ENCODE measurements around the gene MAPK7. TPM values are rescaled to one million over a fixed set of nuclear protein-coding genes. Genes with fewer than 3 reads are reported as not detected.

Gene MAPK7
- total and polyA plus RNA-seq, 2 of the 4 experiments (the other 2 are of a cell fraction) = 9.7 to 25.4 TPM

DNA sequence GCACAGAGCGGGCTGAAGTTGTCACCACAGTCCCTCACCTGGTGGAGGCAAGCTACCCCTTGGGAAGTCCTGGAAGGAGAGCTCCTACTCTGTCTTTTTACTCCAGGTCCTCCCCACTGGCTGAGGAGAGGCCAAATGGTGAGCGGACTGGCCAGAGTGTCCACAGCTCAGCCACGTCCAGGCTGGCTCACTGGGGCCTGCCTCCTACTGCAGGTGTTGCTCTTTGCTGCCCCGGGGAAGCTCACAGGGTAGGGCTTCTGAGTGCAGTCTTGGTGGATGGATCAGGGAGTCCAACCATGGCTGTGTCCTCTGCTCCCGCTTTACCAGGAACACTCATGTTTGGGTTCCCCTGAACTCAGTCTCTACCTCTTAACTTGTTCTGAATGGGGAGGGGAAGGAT, 18.4 kb upstream of the MAPK7 start:
- Histone ChIP-seq H3K23ac (ENCODE audit: low read depth, low read length) (no peak overlapping the region), H2BK20ac (ENCODE audit: low read depth, low read length) (no peak overlapping the region; the same call in 1 of the 2 replicates), H3K4ac (ENCODE audit: low read depth, low read length) (no peak overlapping the region), H3K18ac (ENCODE audit: low read depth, low read length) (no peak overlapping the region), H4K8ac (ENCODE audit: low read depth in 2 of 2, low read length in 2 of 2) (no peak overlapping the region), H4K5ac (ENCODE audit: low read depth, low read length) (no peak overlapping the region), H2BK5ac (ENCODE audit: low read depth, low read length, poor library complexity, severe bottlenecking) (no peak overlapping the region), H3K9ac (ENCODE audit: low read depth, low read length) (no peak overlapping the region), H3K27me3 (ENCODE audit: control insufficient read depth, insufficient read depth, low read length) (no peaks in the 10 kb centered on the region), H3K56ac (ENCODE audit: extremely low read depth, insufficient read depth, low read length) (no peak overlapping the region), H4K20me1 (ENCODE audit: insufficient read depth, low read length) (no peaks in the 10 kb centered on the region), H2BK15ac (ENCODE audit: low read depth, low read length) (no peak overlapping the region), H3K4me3 (ENCODE audit: insufficient read depth, low read depth, low read length) (no peak overlapping the region), H2AK5ac (ENCODE audit: low read depth, low read length) (no peak overlapping the region), H3K79me1 (ENCODE audit: low read depth in 1 of 2, low read length in 2 of 2) (peaks cover 4 to 11% of the 10 kb centered on the region in 2 experiments; a peak in 3 of 4 replicates), H3K4me2 (ENCODE audit: low read depth, low read length) (no peak overlapping the region), H3K9me1 (ENCODE audit: insufficient read depth, low read length) (peaks cover 9% of the 10 kb centered on the region), H4K91ac (ENCODE audit: insufficient read depth, low read depth, low read length) (no peak overlapping the region), H2AK9ac (replicated peaks; ENCODE audit: low read depth, low read length, poor library complexity) (no peak overlapping the region), H3K9me3 (ENCODE audit: control insufficient read depth, insufficient read depth, low read length) (no peaks in the 10 kb centered on the region), H3K4me1 (ENCODE audit: control insufficient read depth, insufficient read depth, low read length) (peaks cover 6% of the 10 kb centered on the region), H3K27ac (ENCODE audit: insufficient read depth, low read length) (no peak overlapping the region), H3K14ac (replicated peaks; ENCODE audit: low read depth, low read length) (no peak overlapping the region), H2BK120ac (ENCODE audit: low read depth, low read length) (no peak overlapping the region), H2AFZ (replicated peaks; ENCODE audit: low read length, poor library complexity) (no peak overlapping the region), H3K36me3 (ENCODE audit: control insufficient read depth, insufficient read depth, low read length) (peaks cover 6% of the 10 kb centered on the region)
- intact Hi-C loops (cut with micrococcal nuclease) (loop anchor here (5.0 kb wide), 2 partner anchors 287 to 312 kb away; partner anchors contain the start of gene ALDH3A2), in situ Hi-C loops (cut with MboI; ENCODE audit: low sequenced_read_pairs) (loop anchor here (5.0 kb wide), 2 partner anchors 87 to 402 kb away; no protein-coding TSS in a partner anchor), dilution Hi-C loops (cut with HindIII; ENCODE audit: low sequenced_read_pairs, unreplicated experiment) (no loop called here)
- WGBS, 2 experiments (ENCODE audit: extremely low coverage in 2 of 2, insufficient read length in 1 of 2) = no CpG with 5 or more reads among the region's 5 CpGs
- BruUV-seq (replicated peaks) = no TSS peak
- ChIA-PET CTCF (no interaction called here), POLR2A (ENCODE audit: unreplicated experiment) (no interaction called here)
- no peak for ATAC-seq (ENCODE audit: low read depth)
- no peak for DNase-seq
- TF ChIP-seq MAZ (IDR thresholded peaks at IDR 0.05; ENCODE audit: borderline replicate concordance, low read depth, low read length) (no peak), NFE2L2 (IDR thresholded peaks at IDR 0.05; ENCODE audit: low read depth, low read length) (no peak), CEBPB (IDR thresholded peaks at IDR 0.05; ENCODE audit: low read depth, low read length) (no peak), BHLHE40 (IDR thresholded peaks at IDR 0.05; ENCODE audit: low read depth, low read length) (no peak), MXI1 (IDR thresholded peaks at IDR 0.05; ENCODE audit: borderline replicate concordance, low read depth, low read length) (no peak), RAD21 (IDR thresholded peaks at IDR 0.05; ENCODE audit: low read length) (no peak), RFX5 (IDR thresholded peaks at IDR 0.05; ENCODE audit: low read depth, low read length) (no peak), SMC3 (IDR thresholded peaks at IDR 0.05; ENCODE audit: low read depth, low read length) (no peak), POLR2A (IDR thresholded peaks at IDR 0.05; ENCODE audit: low read depth, low read length) (no peak), RCOR1 (IDR thresholded peaks at IDR 0.05; ENCODE audit: insufficient replicate concordance, low read length) (no peak), MAFK (IDR thresholded peaks at IDR 0.05; ENCODE audit: low read depth, low read length) (no peak), FOS (IDR thresholded peaks at IDR 0.05; ENCODE audit: low read depth, low read length) (no peak), CHD1 (IDR thresholded peaks at IDR 0.05; ENCODE audit: low read depth, low read length) (no peak)
- TF ChIP-seq, protein P1, sequence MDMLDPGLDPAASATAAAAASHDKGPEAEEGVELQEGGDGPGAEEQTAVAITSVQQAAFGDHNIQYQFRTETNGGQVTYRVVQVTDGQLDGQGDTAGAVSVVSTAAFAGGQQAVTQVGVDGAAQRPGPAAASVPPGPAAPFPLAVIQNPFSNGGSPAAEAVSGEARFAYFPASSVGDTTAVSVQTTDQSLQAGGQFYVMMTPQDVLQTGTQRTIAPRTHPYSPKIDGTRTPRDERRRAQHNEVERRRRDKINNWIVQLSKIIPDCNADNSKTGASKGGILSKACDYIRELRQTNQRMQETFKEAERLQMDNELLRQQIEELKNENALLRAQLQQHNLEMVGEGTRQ (IDR thresholded peaks at IDR 0.05; ENCODE audit: low read depth, low read length) = no peak
- TF ChIP-seq, protein P2, sequence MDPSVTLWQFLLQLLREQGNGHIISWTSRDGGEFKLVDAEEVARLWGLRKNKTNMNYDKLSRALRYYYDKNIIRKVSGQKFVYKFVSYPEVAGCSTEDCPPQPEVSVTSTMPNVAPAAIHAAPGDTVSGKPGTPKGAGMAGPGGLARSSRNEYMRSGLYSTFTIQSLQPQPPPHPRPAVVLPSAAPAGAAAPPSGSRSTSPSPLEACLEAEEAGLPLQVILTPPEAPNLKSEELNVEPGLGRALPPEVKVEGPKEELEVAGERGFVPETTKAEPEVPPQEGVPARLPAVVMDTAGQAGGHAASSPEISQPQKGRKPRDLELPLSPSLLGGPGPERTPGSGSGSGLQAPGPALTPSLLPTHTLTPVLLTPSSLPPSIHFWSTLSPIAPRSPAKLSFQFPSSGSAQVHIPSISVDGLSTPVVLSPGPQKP (IDR thresholded peaks at IDR 0.05; ENCODE audit: borderline replicate concordance, low read depth, low read length) = no peak
- TF ChIP-seq, protein P3, sequence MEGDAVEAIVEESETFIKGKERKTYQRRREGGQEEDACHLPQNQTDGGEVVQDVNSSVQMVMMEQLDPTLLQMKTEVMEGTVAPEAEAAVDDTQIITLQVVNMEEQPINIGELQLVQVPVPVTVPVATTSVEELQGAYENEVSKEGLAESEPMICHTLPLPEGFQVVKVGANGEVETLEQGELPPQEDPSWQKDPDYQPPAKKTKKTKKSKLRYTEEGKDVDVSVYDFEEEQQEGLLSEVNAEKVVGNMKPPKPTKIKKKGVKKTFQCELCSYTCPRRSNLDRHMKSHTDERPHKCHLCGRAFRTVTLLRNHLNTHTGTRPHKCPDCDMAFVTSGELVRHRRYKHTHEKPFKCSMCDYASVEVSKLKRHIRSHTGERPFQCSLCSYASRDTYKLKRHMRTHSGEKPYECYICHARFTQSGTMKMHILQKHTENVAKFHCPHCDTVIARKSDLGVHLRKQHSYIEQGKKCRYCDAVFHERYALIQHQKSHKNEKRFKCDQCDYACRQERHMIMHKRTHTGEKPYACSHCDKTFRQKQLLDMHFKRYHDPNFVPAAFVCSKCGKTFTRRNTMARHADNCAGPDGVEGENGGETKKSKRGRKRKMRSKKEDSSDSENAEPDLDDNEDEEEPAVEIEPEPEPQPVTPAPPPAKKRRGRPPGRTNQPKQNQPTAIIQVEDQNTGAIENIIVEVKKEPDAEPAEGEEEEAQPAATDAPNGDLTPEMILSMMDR (conservative IDR thresholded peaks at IDR 0.05; ENCODE audit: low read depth, low read length) = no peak

Measured in IMR-90 (cell line).